Uterus (tissue), 4 donors: ENCODE data around the gene ZNF235. TPM values are rescaled to one million over a fixed set of nuclear protein-coding genes. Genes with fewer than 3 reads are reported as not detected.

Source experiments
- DNase-seq, 2 donors: peaks; one replicate each; pipeline ENCODE4 v3.0.0-alpha.2; 2019 to 2020
- H3K27ac ChIP-seq, 2 donors: fragments of 200-600 bp; sonication (generic); 1 replicate in 1 of 2; 2 replicates in 1 of 2; pipeline ENCODE4 v1.5.1; 2016 to 2018
- H3K27me3 ChIP-seq, 2 donors: fragments of 200-600 bp; sonication (generic); one replicate each; pipeline ENCODE4 v1.5.1; 2018 to 2019; ENCODE audit warnings: control low read depth in 1 of 2
- H3K36me3 ChIP-seq, 2 donors: fragments of 200-600 bp; sonication (generic); one replicate each; pipeline ENCODE4 v1.5.1; 2019; ENCODE audit warnings: control low read depth in 1 of 2
- H3K4me1 ChIP-seq, 2 donors: fragments of 200-600 bp; sonication (generic); one replicate each; pipeline ENCODE4 v1.5.1; 2018 to 2019; ENCODE audit warnings: control low read depth in 1 of 2
- H3K4me3 ChIP-seq, 2 donors: fragments of 200-600 bp; sonication (generic); 1 replicate in 1 of 2; 2 replicates in 1 of 2; pipeline ENCODE4 v1.5.1; 2018 to 2019; ENCODE audit warnings: mild to moderate bottlenecking in 1 of 2
- H3K9me3 ChIP-seq, 2 donors: fragments of 200-600 bp; sonication (generic); one replicate each; pipeline ENCODE4 v1.5.1; 2019; ENCODE audit warnings: control low read depth in 1 of 2
- CTCF ChIP-seq, 4 experiments: fragments of 200-600 bp in 2 of 4; fragments of 450-650 bp in 2 of 4; sonication (generic) in 2 of 4; IDR thresholded peaks; one replicate each; pipeline ENCODE4 v1.5.1; 2016 to 2019; ENCODE audit warnings: antibody characterized with exemption in 4 of 4, mild to moderate bottlenecking in 2 of 4, moderate library complexity in 1 of 4
- POLR2A ChIP-seq, 2 donors: fragments of 450-650 bp; IDR thresholded peaks; one replicate each; pipeline ENCODE4 v1.6.1; 2016; ENCODE audit warnings: antibody characterized with exemption in 2 of 2, mild to moderate bottlenecking in 1 of 2, moderate library complexity in 1 of 2
- intact Hi-C: fragments of 100-400 bp; cut with DNase I; formaldehyde crosslinking; loops from one replicate; pipeline ENCODE4 v1.15.1; 2023; ENCODE audit warnings: low total_unique reads
- small RNA-seq: library from RNA; depleted of rRNA; stranded (forward); fragments of <200 nt; gene quantifications from one replicate; pipeline ENCODE3, GENCODE V24; 2016
- total RNA-seq, 4 donors: library from RNA; depleted of rRNA in 3 of 4; stranded (reverse); fragments of >200 nt in 3 of 4; gene quantifications; one replicate each; pipeline versions ENCODE4 v1.1.0 to v1.2.4, GENCODE V29; 2014 to 2023
- donor health status: DM: yes; HTN: yes; CAD: no.

The ZNF235 gene
- total RNA-seq, 4 donors from 2014 or later = 4.1 to 17.4 (median 9.0) TPM

- Histone ChIP-seq H3K36me3 (peaks cover 0 to 3% of the 10 kb centered on the region in 2 donors), H3K9me3 (peaks cover 0 to 96% of the 10 kb centered on the region in 2 donors), H3K4me1 (no peaks in the 10 kb centered on the region), H3K27ac (no peak overlapping the region), H3K27me3 (no peaks in the 10 kb centered on the region), H3K4me3 (no peak overlapping the region)
- intact Hi-C loops = no loop called here
- TF ChIP-seq CTCF (IDR thresholded peaks at IDR 0.05) = no peak
- no peak for TF ChIP-seq POLR2A (IDR thresholded peaks at IDR 0.05)
- no peak for DNase-seq
Measured at GRCh38 chr19:44236384-44236783, 68.4 kb downstream of the ZNF235 start.

Small RNAs within 50 kb of the gene (small RNA-seq; reads per million reads assigned to genes)
- not detected for gene NDUFA3P1

Other genes starting within 250 kb of the ZNF235 start
- 1 to 10 TPM in 2 of 4 donors, under 1 TPM in 2; under 0.01 to 6.3 (median 1.8) TPM for gene ZNF284, start 232.9 kb downstream of the ZNF235 start, total RNA-seq
- 10 to 100 TPM in 3 of 4 donors, 1 to 10 TPM in 1; 7.4 to 59.7 (median 37.1) TPM for gene ZNF224, start 210.7 kb downstream of the ZNF235 start, total RNA-seq
- 10 to 100 TPM in 1 of 4 donors, 1 to 10 TPM in 2, under 1 TPM in 1; 0.29 to 18.5 (median 4.9) TPM for gene ZNF225, start 191.6 kb downstream of the ZNF235 start, total RNA-seq
- 10 to 100 TPM in 2 of 4 donors, 1 to 10 TPM in 2; 3.6 to 24.4 (median 10.8) TPM for gene ZNF234, start 163.5 kb downstream of the ZNF235 start, total RNA-seq
- gene ZNF226, start 139.9 kb downstream of the ZNF235 start, total RNA-seq = 10 to 100 TPM in 3 of 4 donors, 1 to 10 TPM in 1; 6.8 to 46.3 (median 21.4) TPM
- gene ZNF227, start 92.5 kb downstream of the ZNF235 start, total RNA-seq = 10 to 100 TPM; 19.7 to 43.8 (median 29.2) TPM
- gene ZNF233, start 45.1 kb downstream of the ZNF235 start, total RNA-seq = 1 to 10 TPM in 1 of 4 donors, under 1 TPM in 1, not detected in 2; 0.55 to 1.7 TPM
- gene ZNF112, start 51.7 kb upstream of the ZNF235 start, total RNA-seq = 10 to 100 TPM in 1 of 4 donors, 1 to 10 TPM in 3; 3.3 to 23.2 (median 7.3) TPM
- 10 to 100 TPM in 2 of 4 donors, 1 to 10 TPM in 1, under 1 TPM in 1; 0.29 to 25.9 (median 9.2) TPM for gene ZNF285, start 96.6 kb upstream of the ZNF235 start, total RNA-seq
- 10 to 100 TPM in 1 of 4 donors, 1 to 10 TPM in 3; 1.0 to 23.7 (median 2.4) TPM for gene ZNF229, start 143.4 kb upstream of the ZNF235 start, total RNA-seq
- 10 to 100 TPM in 2 of 4 donors, 1 to 10 TPM in 2; 2.6 to 23.4 (median 11.2) TPM for gene ZNF180, start 195.5 kb upstream of the ZNF235 start, total RNA-seq
- 1 to 10 TPM in 1 of 4 donors, under 1 TPM in 1, not detected in 2; 0.40 to 2.9 TPM for gene CEACAM20, start 224.7 kb upstream of the ZNF235 start, total RNA-seq